ENCODE measurements around the gene PTPRN2.

- TF ChIP-seq POLR2A (IDR thresholded peaks at IDR 0.05; ENCODE audit: borderline replicate concordance, extremely low read depth, insufficient read depth, insufficient read length) (no peak), EZH2phosphoT487 (IDR thresholded peaks at IDR 0.05; ENCODE audit: borderline replicate concordance) (no peak), CTCF (IDR thresholded peaks at IDR 0.05 in 2 of 3, conservative IDR thresholded peaks at IDR 0.05 in 1 of 3; ENCODE audit: borderline replicate concordance in 1 of 3, insufficient read depth in 1 of 3, low read depth in 2 of 3, low read length in 2 of 3) (no peak), REST (IDR thresholded peaks at IDR 0.05; ENCODE audit: low read depth) (no peak), ZNF274 (IDR thresholded peaks at IDR 0.05; ENCODE audit: low read depth, low read length) (no peak), POLR2AphosphoS5 (IDR thresholded peaks at IDR 0.05; ENCODE audit: low read depth, low read length) (no peak), ATF3 (IDR thresholded peaks at IDR 0.05) (no peak)
These were observed 530.2 kb downstream of the PTPRN2 start for GRCh38 chr7:158057446-158057845.
